HEK293 (cell line): ENCODE measurements around the gene ATRAID.

Experiments
- AEBP2 ChIP-seq: fragments of 450-650 bp; formaldehyde crosslinking; IDR thresholded peaks from 2 replicates; pipeline ENCODE4 v1.5.1; 2016; ENCODE audit warnings: missing biosample characterization, missing genetic modification characterization, borderline replicate concordance
- HOXD13 ChIP-seq: sonication (generic); formaldehyde crosslinking; IDR thresholded peaks from 2 replicates; pipeline ENCODE4 v1.8.0; 2022; ENCODE audit warnings: missing genetic modification reagents, borderline replicate concordance
- KLF16 ChIP-seq: fragments of 450-650 bp; formaldehyde crosslinking; IDR thresholded peaks from 2 replicates; pipeline ENCODE4 v1.5.1; 2017; ENCODE audit warnings: missing biosample characterization, missing genetic modification characterization
- KLF8 ChIP-seq: fragments of 450-650 bp; formaldehyde crosslinking; IDR thresholded peaks from 2 replicates; pipeline ENCODE4 v1.5.1; 2016; ENCODE audit warnings: missing biosample characterization, missing genetic modification characterization
- PBX3 ChIP-seq: sonication (generic); formaldehyde crosslinking; IDR thresholded peaks from 2 replicates; pipeline ENCODE4 v1.8.1; 2022; ENCODE audit warnings: mild to moderate bottlenecking, moderate library complexity, missing genetic modification reagents
- PRDM10 ChIP-seq: fragments of 450-650 bp; formaldehyde crosslinking; IDR thresholded peaks from 2 replicates; pipeline ENCODE4 v1.5.1; 2016; ENCODE audit warnings: missing biosample characterization, missing genetic modification characterization
- SCRT2 ChIP-seq: fragments of 450-650 bp; formaldehyde crosslinking; IDR thresholded peaks from 2 replicates; pipeline ENCODE4 v1.5.1; 2016; ENCODE audit warnings: missing biosample characterization, missing genetic modification characterization
- SP7 ChIP-seq: fragments of 450-650 bp; formaldehyde crosslinking; IDR thresholded peaks from 2 replicates; pipeline ENCODE4 v1.5.1; 2016; ENCODE audit warnings: missing biosample characterization, missing genetic modification characterization
- TCF7L2 ChIP-seq: IDR thresholded peaks from 2 replicates; pipeline ENCODE4 v1.6.1; 2011; ENCODE audit warnings: low read depth, mild to moderate bottlenecking, inconsistent platforms, low read length, moderate library complexity, borderline replicate concordance
- TSHZ1 ChIP-seq: fragments of 450-650 bp; formaldehyde crosslinking; IDR thresholded peaks from 2 replicates; pipeline ENCODE4 v1.5.1; 2016; ENCODE audit warnings: missing biosample characterization, missing genetic modification characterization, borderline replicate concordance
- YY1 ChIP-seq: fragments of 450-650 bp; formaldehyde crosslinking; IDR thresholded peaks from 2 replicates; pipeline ENCODE4 v1.5.1; 2018; ENCODE audit warnings: missing biosample characterization, missing genetic modification characterization
- ZBTB17 ChIP-seq: fragments of 450-650 bp; formaldehyde crosslinking; IDR thresholded peaks from 2 replicates; pipeline ENCODE4 v1.5.1; 2016; ENCODE audit warnings: missing biosample characterization, missing genetic modification characterization
- ZBTB7A ChIP-seq: fragments of 450-650 bp; formaldehyde crosslinking; IDR thresholded peaks from 2 replicates; pipeline ENCODE4 v1.5.1; 2016; ENCODE audit warnings: low read depth, missing biosample characterization, missing genetic modification characterization
- ZBTB8A ChIP-seq: fragments of 450-650 bp; formaldehyde crosslinking; IDR thresholded peaks from 2 replicates; pipeline ENCODE4 v1.5.1; 2016; ENCODE audit warnings: missing biosample characterization, missing genetic modification characterization
- ZNF10 ChIP-seq: fragments of 450-650 bp; formaldehyde crosslinking; IDR thresholded peaks from 2 replicates; pipeline ENCODE4 v1.5.1; 2017; ENCODE audit warnings: missing biosample characterization, missing genetic modification characterization
- ZNF146 ChIP-seq: fragments of 450-650 bp; formaldehyde crosslinking; IDR thresholded peaks from 2 replicates; pipeline ENCODE4 v1.5.1; 2016; ENCODE audit warnings: missing biosample characterization, missing genetic modification characterization
- ZNF155 ChIP-seq: fragments of 450-650 bp; formaldehyde crosslinking; IDR thresholded peaks from 2 replicates; pipeline ENCODE4 v1.5.1; 2016; ENCODE audit warnings: missing biosample characterization, missing genetic modification characterization
- ZNF26 ChIP-seq: fragments of 450-650 bp; formaldehyde crosslinking; IDR thresholded peaks from 2 replicates; pipeline ENCODE4 v1.5.1; 2016; ENCODE audit warnings: missing biosample characterization, missing genetic modification characterization
- ZNF274 ChIP-seq, 2 experiments: fragments of 200-500 bp in 1 of 2; fragments of 450-650 bp in 1 of 2; sonication (Bioruptor generic) in 1 of 2; formaldehyde crosslinking in 1 of 2; IDR thresholded peaks; 2 replicates each; pipeline versions ENCODE4 v1.5.1 to v1.6.1; 2014 to 2016; ENCODE audit warnings: borderline replicate concordance in 1 of 2, inconsistent platforms in 1 of 2, low read length in 1 of 2, missing biosample characterization in 1 of 2, missing genetic modification characterization in 1 of 2
- ZNF510 ChIP-seq: fragments of 450-650 bp; formaldehyde crosslinking; IDR thresholded peaks from 2 replicates; pipeline ENCODE4 v1.5.1; 2018; ENCODE audit warnings: mild to moderate bottlenecking, missing genetic modification characterization, missing biosample characterization; ENCODE audit not compliant: insufficient replicate concordance
- ZNF629 ChIP-seq: fragments of 450-650 bp; formaldehyde crosslinking; IDR thresholded peaks from 2 replicates; pipeline ENCODE4 v1.5.1; 2017; ENCODE audit warnings: missing biosample characterization, missing genetic modification characterization
- ZNF645 ChIP-seq: fragments of 450-650 bp; formaldehyde crosslinking; IDR thresholded peaks from 2 replicates; pipeline ENCODE4; 2016; ENCODE audit warnings: missing biosample characterization, missing genetic modification characterization
- ZNF660 ChIP-seq: fragments of 450-650 bp; IDR thresholded peaks from 2 replicates; pipeline ENCODE4 v1.5.1; 2018; ENCODE audit warnings: missing biosample characterization, mild to moderate bottlenecking, missing genetic modification characterization
- ZNF670 ChIP-seq: fragments of 450-650 bp; formaldehyde crosslinking; IDR thresholded peaks from 2 replicates; pipeline ENCODE4 v1.5.1; 2016; ENCODE audit warnings: missing biosample characterization, missing genetic modification characterization, low read depth
- ZNF707 ChIP-seq: fragments of 450-650 bp; formaldehyde crosslinking; IDR thresholded peaks from 2 replicates; pipeline ENCODE4 v1.5.1; 2016; ENCODE audit warnings: missing biosample characterization, missing genetic modification characterization
- ZNF76 ChIP-seq: fragments of 450-650 bp; formaldehyde crosslinking; IDR thresholded peaks from 2 replicates; pipeline ENCODE4; 2016; ENCODE audit warnings: low read depth, missing biosample characterization, missing genetic modification characterization, borderline replicate concordance

The ATRAID gene

GRCh38 chr2:27264753-27265535 lies 53.1 kb downstream of the ATRAID start (continued):
- TF ChIP-seq ZNF26 (tag by site-specific recombination) (no peak), TCF7L2 (no peak), SP7 (tag by site-specific recombination) (peak; percentile 43), PRDM10 (tag by site-specific recombination) (peak; percentile 60; the same call in 1 of the 2 replicates), SCRT2 (tag by site-specific recombination) (peak; percentile 31), ZNF274 (IDR thresholded peaks at IDR 0.05; ENCODE audit: low read length) (no peak), ZNF274 (tag by site-specific recombination; IDR thresholded peaks at IDR 0.05; ENCODE audit: borderline replicate concordance) (no peak), ZNF510 (tag by site-specific recombination) (no peak), ZNF707 (tag by site-specific recombination) (no peak), AEBP2 (tag by site-specific recombination) (no peak), ZNF670 (tag by site-specific recombination) (no peak), KLF8 (tag by site-specific recombination) (peak; percentile 40; the same call in 1 of the 2 replicates), ZNF76 (tag by site-specific recombination) (no peak), ZNF155 (tag by site-specific recombination) (no peak), HOXD13 (no peak), ZNF645 (no peak), ZNF146 (tag by site-specific recombination) (no peak), ZNF660 (tag by site-specific recombination) (0 out of 2 replicates have a peak, but pooled peaks have one; percentile 53), ZBTB17 (tag by site-specific recombination) (peak; percentile 44; the same call in 1 of the 2 replicates), ZNF629 (tag by site-specific recombination) (peak; percentile 80), ZNF10 (tag by site-specific recombination) (peak; percentile 62; the same call in 1 of the 2 replicates), PBX3 (CRISPR knock-in tag) (peak; percentile 69; the same call in 1 of the 2 replicates), TSHZ1 (tag by site-specific recombination) (no peak), ZBTB8A (tag by site-specific recombination) (peak; percentile 99), ZBTB7A (tag by site-specific recombination) (no peak), KLF16 (tag by site-specific recombination) (0 out of 2 replicates have a peak, but pooled peaks have one; percentile 7), YY1 (tag by site-specific recombination) (peak; percentile 73; the same call in 1 of the 2 replicates)
